ENCODE results near the gene GDPD5. TPM values are rescaled to one million over a fixed set of nuclear protein-coding genes. Genes with fewer than 3 reads are reported as not detected.

Gene GDPD5
- total and polyA plus RNA-seq, 2 donors (not counting 3 experiments of a cell fraction or from before 2014, with no cell fraction given): 60.2 to 79.2 TPM

DNA sequence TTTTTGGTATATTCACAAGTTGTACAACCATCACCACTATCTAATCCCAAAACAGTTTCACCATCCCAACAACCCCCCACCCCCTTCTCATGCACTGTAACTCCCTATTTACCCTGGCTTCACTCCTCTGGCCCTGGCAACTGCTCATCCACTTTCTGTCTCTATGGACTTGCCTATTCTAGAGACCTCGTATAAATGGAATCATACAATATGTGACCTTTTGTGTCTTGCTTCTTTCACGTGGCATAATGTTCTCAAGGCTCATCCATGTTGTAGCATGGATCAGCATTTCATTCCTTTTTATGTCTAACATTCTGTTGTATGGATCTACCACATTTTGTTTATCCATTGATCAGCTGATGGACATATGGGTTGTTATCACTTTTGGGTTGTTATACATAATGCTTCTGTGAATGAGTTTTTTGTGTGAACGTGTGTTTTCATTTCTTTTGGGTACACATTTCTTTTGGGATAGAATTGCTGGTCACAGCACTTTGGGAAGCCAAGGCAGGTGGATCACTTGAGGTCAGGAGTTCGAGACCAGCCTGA is 46.1 kb downstream of the GDPD5 start:
- ChIA-PET CTCF (no interaction called here), POLR2A (no interaction called here)
- H3K9me1 ChIP-seq (replicated peaks; ENCODE audit: control insufficient read depth, extremely low read depth, insufficient read depth, low read length): no peaks in the 10 kb centered on the region
- no peaks in the 10 kb centered on the region for H4K20me1 ChIP-seq (replicated peaks; ENCODE audit: control insufficient read depth, extremely low read depth, insufficient read depth, low read length)
- no peak overlapping the region for H2AFZ ChIP-seq (ENCODE audit: low read depth, low read length)
- H3K27me3 ChIP-seq (ENCODE audit: control insufficient read depth in 2 of 2, insufficient read depth in 2 of 2, low read length in 2 of 2): no peaks in the 10 kb centered on the region
- no peak overlapping the region for H3K9ac ChIP-seq (replicated peaks; ENCODE audit: extremely low read depth, insufficient read depth, low read length)
- H3K79me2 ChIP-seq (ENCODE audit: control insufficient read depth, insufficient read depth, low read length): no peaks in the 10 kb centered on the region
- peaks cover 17% of the 10 kb centered on the region for H3K4me1 ChIP-seq (ENCODE audit: control insufficient read depth, extremely low read depth, insufficient read depth, low read length)
- DNase-seq (ENCODE audit: low read depth, low spot score) (no peak), FAIRE-seq (no peak)
- BruUV-seq (replicated peaks): no TSS peak
- H3K4me2 ChIP-seq (ENCODE audit: insufficient read depth, low read length): no peak overlapping the region
- peaks cover 0 to 3% of the 10 kb centered on the region in 2 experiments for H3K36me3 ChIP-seq (ENCODE audit: control insufficient read depth in 2 of 2, extremely low read depth in 1 of 2, insufficient read depth in 2 of 2, low read length in 2 of 2)
- H3K9me3 ChIP-seq (replicated peaks; ENCODE audit: control insufficient read depth, insufficient read depth, low read length): no peaks in the 10 kb centered on the region
- intact Hi-C loops (cut with micrococcal nuclease): no loop called here
- dilution Hi-C loops (cut with MboI; ENCODE audit: extremely low pct_ligation_motif_present, low sequenced_read_pairs): no loop called here
- H3K27ac ChIP-seq (ENCODE audit: insufficient read depth, low read depth, low read length): no peak overlapping the region
- no peak overlapping the region for H3K4me3 ChIP-seq (replicated peaks in 1 of 3; ENCODE audit: insufficient read depth in 1 of 3, low read depth in 1 of 3, low read length in 3 of 3)
- TF ChIP-seq, protein P1, sequence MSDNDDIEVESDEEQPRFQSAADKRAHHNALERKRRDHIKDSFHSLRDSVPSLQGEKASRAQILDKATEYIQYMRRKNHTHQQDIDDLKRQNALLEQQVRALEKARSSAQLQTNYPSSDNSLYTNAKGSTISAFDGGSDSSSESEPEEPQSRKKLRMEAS (IDR thresholded peaks at IDR 0.05; ENCODE audit: insufficient read depth, insufficient read length): no peak
- TF ChIP-seq POLR2A (IDR thresholded peaks at IDR 0.05; ENCODE audit: low read depth, low read length): no peak
- no peak for TF ChIP-seq JUN (IDR thresholded peaks at IDR 0.05; ENCODE audit: borderline replicate concordance, insufficient read depth, insufficient read length, low read depth)
- TF ChIP-seq, protein P2, sequence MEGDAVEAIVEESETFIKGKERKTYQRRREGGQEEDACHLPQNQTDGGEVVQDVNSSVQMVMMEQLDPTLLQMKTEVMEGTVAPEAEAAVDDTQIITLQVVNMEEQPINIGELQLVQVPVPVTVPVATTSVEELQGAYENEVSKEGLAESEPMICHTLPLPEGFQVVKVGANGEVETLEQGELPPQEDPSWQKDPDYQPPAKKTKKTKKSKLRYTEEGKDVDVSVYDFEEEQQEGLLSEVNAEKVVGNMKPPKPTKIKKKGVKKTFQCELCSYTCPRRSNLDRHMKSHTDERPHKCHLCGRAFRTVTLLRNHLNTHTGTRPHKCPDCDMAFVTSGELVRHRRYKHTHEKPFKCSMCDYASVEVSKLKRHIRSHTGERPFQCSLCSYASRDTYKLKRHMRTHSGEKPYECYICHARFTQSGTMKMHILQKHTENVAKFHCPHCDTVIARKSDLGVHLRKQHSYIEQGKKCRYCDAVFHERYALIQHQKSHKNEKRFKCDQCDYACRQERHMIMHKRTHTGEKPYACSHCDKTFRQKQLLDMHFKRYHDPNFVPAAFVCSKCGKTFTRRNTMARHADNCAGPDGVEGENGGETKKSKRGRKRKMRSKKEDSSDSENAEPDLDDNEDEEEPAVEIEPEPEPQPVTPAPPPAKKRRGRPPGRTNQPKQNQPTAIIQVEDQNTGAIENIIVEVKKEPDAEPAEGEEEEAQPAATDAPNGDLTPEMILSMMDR (IDR thresholded peaks at IDR 0.05; ENCODE audit: extremely low read depth in 1 of 2, insufficient read depth in 1 of 2, low read depth in 1 of 2, low read length in 2 of 2): no peak
- no peak for TF ChIP-seq EZH2 (IDR thresholded peaks at IDR 0.05; ENCODE audit: borderline replicate concordance, low read depth, low read length, severe bottlenecking)
- no peak for TF ChIP-seq MYC (IDR thresholded peaks at IDR 0.05; ENCODE audit: low read depth, low read length)
- TF ChIP-seq FOS (IDR thresholded peaks at IDR 0.05; ENCODE audit: borderline replicate concordance, insufficient read depth, low read length): no peak

All from endothelial cell of umbilical vein (primary cell).